Measurements from ENCODE around the gene SLC4A1AP. TPM values are rescaled to one million over a fixed set of nuclear protein-coding genes. Genes with fewer than 3 reads are reported as not detected.

SLC4A1AP gene
- total and polyA plus RNA-seq, 9 of the 15 experiments (the other 6 are each of a cell fraction or from before 2014, with no cell fraction given) = 8.1 to 40.5 (median 35.3) TPM

GRCh38 chr2:27628767-27629709, 34.7 kb upstream of the SLC4A1AP start, which contains the start of the genes CCDC121 and GPN1 (continued):
- TF ChIP-seq IRF9 (tag; IDR thresholded peaks at IDR 0.05) = no peak
- TF ChIP-seq TCF3 (CRISPR knock-in tag; IDR thresholded peaks at IDR 0.05) = peak; percentile 25; the same call in 1 of the 2 replicates
- TF ChIP-seq TEAD1 (CRISPR knock-in tag; IDR thresholded peaks at IDR 0.05) = peak in 1 of 2 experiments; percentile 35; a peak in 1 of 4 replicates
- no peak for TF ChIP-seq FUS (optimal IDR thresholded peaks at IDR 0.05; ENCODE audit: low read depth, low read length)
- peak; percentile 31; the same call in 1 of the 2 replicates for TF ChIP-seq NCOA1 (IDR thresholded peaks at IDR 0.05; ENCODE audit: low read depth)
- no peak for TF ChIP-seq NR1H2 (CRISPR knock-in tag; IDR thresholded peaks at IDR 0.05)
- no peak for TF ChIP-seq CBX8 (IDR thresholded peaks at IDR 0.05; ENCODE audit: borderline replicate concordance, extremely low read depth, low read depth, low read length, poor library complexity, severe bottlenecking)
- TF ChIP-seq EGR1 (conservative IDR thresholded peaks at IDR 0.05) = no peak; the same call in 1 of the 2 replicates
- TF ChIP-seq HMG20B (CRISPR knock-in tag; IDR thresholded peaks at IDR 0.05) = no peak
- TF ChIP-seq SMAD2 (IDR thresholded peaks at IDR 0.05; ENCODE audit: low read depth, low read length) = no peak
- TF ChIP-seq MTA1 (IDR thresholded peaks at IDR 0.05; ENCODE audit: borderline replicate concordance) = peak; percentile 52; the same call in 1 of the 2 replicates
- no peak for TF ChIP-seq NFE2L1 (tag; IDR thresholded peaks at IDR 0.05; ENCODE audit: borderline replicate concordance, low read depth)
- TF ChIP-seq RBM14 (IDR thresholded peaks at IDR 0.05; ENCODE audit: borderline replicate concordance, insufficient read depth, low read depth, low read length) = no peak
- TF ChIP-seq MCM2 (IDR thresholded peaks at IDR 0.05; ENCODE audit: low read depth) = no peak
- no peak for TF ChIP-seq ZSCAN32 (CRISPR knock-in tag; IDR thresholded peaks at IDR 0.05)
- peak; percentile 74 for TF ChIP-seq MTA3 (IDR thresholded peaks at IDR 0.05; ENCODE audit: borderline replicate concordance)
- no peak for TF ChIP-seq POU5F1 (IDR thresholded peaks at IDR 0.05; ENCODE audit: borderline replicate concordance, low read depth, low read length, partially characterized antibody)
- TF ChIP-seq FOXM1 (IDR thresholded peaks at IDR 0.05; ENCODE audit: low read depth) = no peak
- TF ChIP-seq FOXM1 (CRISPR knock-in tag; IDR thresholded peaks at IDR 0.05; ENCODE audit: low read depth) = no peak
- TF ChIP-seq RBFOX2 (IDR thresholded peaks at IDR 0.05; ENCODE audit: low read depth, low read length) = peak; percentile 91
- no peak for TF ChIP-seq ZNF584 (CRISPR knock-in tag; IDR thresholded peaks at IDR 0.05; ENCODE audit: low read depth)
- no peak for TF ChIP-seq CBX2 (IDR thresholded peaks at IDR 0.05; ENCODE audit: insufficient read depth, low read length, poor library complexity, severe bottlenecking)
- TF ChIP-seq NCOA4 (IDR thresholded peaks at IDR 0.05; ENCODE audit: partially characterized antibody) = no peak
- TF ChIP-seq TFAM (CRISPR knock-in tag; conservative IDR thresholded peaks at IDR 0.05) = no peak
- no peak for TF ChIP-seq BCL6 (CRISPR knock-in tag; IDR thresholded peaks at IDR 0.05)
- no peak for TF ChIP-seq RNF2 (IDR thresholded peaks at IDR 0.05)
- TF ChIP-seq CCNT2 (IDR thresholded peaks at IDR 0.05; ENCODE audit: borderline replicate concordance, extremely low read depth, insufficient read length, low read depth, low read length) = peak; percentile 21
- no peak for TF ChIP-seq ADNP (tag; IDR thresholded peaks at IDR 0.05)
